IMR-90 (cell line): Measurements from ENCODE around the gene NCAPG2.

Experiments used
- BHLHE40 ChIP-seq: fragments of 150-350 bp; IDR thresholded peaks from 2 replicates; pipeline ENCODE4 v1.6.1; 2016; ENCODE audit warnings: mild to moderate bottlenecking, low read depth, low read length
- CEBPB ChIP-seq: IDR thresholded peaks from 2 replicates; pipeline ENCODE4 v1.6.1; 2012; ENCODE audit warnings: low read depth, low read length, improper control_type of control experiment
- CTCF ChIP-seq: conservative IDR thresholded peaks from 2 replicates; pipeline ENCODE4 v1.5.1; 2012; ENCODE audit warnings: mild to moderate bottlenecking, low read depth, low read length, improper control_type of control experiment
- FOS ChIP-seq: fragments of 150-350 bp; IDR thresholded peaks from 2 replicates; pipeline ENCODE4 v1.6.1; 2016; ENCODE audit warnings: low read depth, low read length
- MAFK ChIP-seq: IDR thresholded peaks from 2 replicates; pipeline ENCODE4 v1.6.1; 2012; ENCODE audit warnings: low read depth, low read length, improper control_type of control experiment
- MAZ ChIP-seq: IDR thresholded peaks from 2 replicates; pipeline ENCODE4 v1.6.1; 2012; ENCODE audit warnings: low read depth, mild to moderate bottlenecking, low read length, improper control_type of control experiment, moderate library complexity, borderline replicate concordance
- MXI1 ChIP-seq: IDR thresholded peaks from 2 replicates; pipeline ENCODE4 v1.6.1; 2012; ENCODE audit warnings: low read depth, mild to moderate bottlenecking, low read length, moderate library complexity, borderline replicate concordance
- POLR2A ChIP-seq: IDR thresholded peaks from 2 replicates; pipeline ENCODE4 v1.6.1; 2012; ENCODE audit warnings: mild to moderate bottlenecking, low read depth, low read length
- RAD21 ChIP-seq: IDR thresholded peaks from 2 replicates; pipeline ENCODE4 v1.6.1; 2012; ENCODE audit warnings: low read length, improper control_type of control experiment
- RCOR1 ChIP-seq: IDR thresholded peaks from 2 replicates; pipeline ENCODE4 v1.6.1; 2012; ENCODE audit warnings: mild to moderate bottlenecking, low read length, improper control_type of control experiment; ENCODE audit not compliant: insufficient replicate concordance
- RFX5 ChIP-seq: IDR thresholded peaks from 2 replicates; pipeline ENCODE4 v1.8.0; 2012; ENCODE audit warnings: low read depth, mild to moderate bottlenecking, low read length, moderate library complexity
- SMC3 ChIP-seq: fragments of 150-350 bp; IDR thresholded peaks from 2 replicates; pipeline ENCODE4 v1.6.1; 2016; ENCODE audit warnings: low read depth, mild to moderate bottlenecking, antibody characterized with exemption, low read length, moderate library complexity
- TF ChIP-seq, protein P1 (sequence below): fragments of 150-350 bp; IDR thresholded peaks from 2 replicates; pipeline ENCODE4 v1.6.1; 2016; ENCODE audit warnings: low read depth, mild to moderate bottlenecking, low read length, moderate library complexity, borderline replicate concordance
- TF ChIP-seq, protein P2 (sequence below): fragments of 150-350 bp; IDR thresholded peaks from 2 replicates; pipeline ENCODE4 v1.6.1; 2017; ENCODE audit warnings: mild to moderate bottlenecking, antibody characterized with exemption, low read length, low read depth

- TF ChIP-seq CTCF (no peak), CEBPB (no peak), POLR2A (no peak), MAZ (no peak), MXI1 (no peak), RCOR1 (no peak), RFX5 (no peak), BHLHE40 (no peak), RAD21 (no peak), FOS (no peak), SMC3 (no peak), MAFK (no peak)
- TF ChIP-seq, protein P1, sequence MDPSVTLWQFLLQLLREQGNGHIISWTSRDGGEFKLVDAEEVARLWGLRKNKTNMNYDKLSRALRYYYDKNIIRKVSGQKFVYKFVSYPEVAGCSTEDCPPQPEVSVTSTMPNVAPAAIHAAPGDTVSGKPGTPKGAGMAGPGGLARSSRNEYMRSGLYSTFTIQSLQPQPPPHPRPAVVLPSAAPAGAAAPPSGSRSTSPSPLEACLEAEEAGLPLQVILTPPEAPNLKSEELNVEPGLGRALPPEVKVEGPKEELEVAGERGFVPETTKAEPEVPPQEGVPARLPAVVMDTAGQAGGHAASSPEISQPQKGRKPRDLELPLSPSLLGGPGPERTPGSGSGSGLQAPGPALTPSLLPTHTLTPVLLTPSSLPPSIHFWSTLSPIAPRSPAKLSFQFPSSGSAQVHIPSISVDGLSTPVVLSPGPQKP, result no peak
- TF ChIP-seq, protein P2, sequence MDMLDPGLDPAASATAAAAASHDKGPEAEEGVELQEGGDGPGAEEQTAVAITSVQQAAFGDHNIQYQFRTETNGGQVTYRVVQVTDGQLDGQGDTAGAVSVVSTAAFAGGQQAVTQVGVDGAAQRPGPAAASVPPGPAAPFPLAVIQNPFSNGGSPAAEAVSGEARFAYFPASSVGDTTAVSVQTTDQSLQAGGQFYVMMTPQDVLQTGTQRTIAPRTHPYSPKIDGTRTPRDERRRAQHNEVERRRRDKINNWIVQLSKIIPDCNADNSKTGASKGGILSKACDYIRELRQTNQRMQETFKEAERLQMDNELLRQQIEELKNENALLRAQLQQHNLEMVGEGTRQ, result no peak
These were observed 44.8 kb upstream of the NCAPG2 start for GRCh38 chr7:158749396-158749795.
